ENCODE data around the gene CADPS.

The CADPS gene

DNA sequence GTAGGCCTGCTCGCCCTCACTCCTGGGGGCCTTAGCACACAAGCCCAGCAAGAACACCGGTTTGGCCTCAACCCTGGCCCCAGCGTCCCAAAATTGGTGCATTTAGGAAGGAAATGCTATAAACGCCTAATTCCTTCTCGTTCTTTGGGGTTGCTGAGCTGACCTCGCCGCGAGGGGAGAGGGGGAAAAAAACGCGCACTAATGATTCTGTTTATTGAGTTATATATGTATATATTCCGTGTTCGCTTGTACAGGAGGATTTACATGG is 505.8 kb downstream of the CADPS start:
- no peak for DNase-seq

DNA sequence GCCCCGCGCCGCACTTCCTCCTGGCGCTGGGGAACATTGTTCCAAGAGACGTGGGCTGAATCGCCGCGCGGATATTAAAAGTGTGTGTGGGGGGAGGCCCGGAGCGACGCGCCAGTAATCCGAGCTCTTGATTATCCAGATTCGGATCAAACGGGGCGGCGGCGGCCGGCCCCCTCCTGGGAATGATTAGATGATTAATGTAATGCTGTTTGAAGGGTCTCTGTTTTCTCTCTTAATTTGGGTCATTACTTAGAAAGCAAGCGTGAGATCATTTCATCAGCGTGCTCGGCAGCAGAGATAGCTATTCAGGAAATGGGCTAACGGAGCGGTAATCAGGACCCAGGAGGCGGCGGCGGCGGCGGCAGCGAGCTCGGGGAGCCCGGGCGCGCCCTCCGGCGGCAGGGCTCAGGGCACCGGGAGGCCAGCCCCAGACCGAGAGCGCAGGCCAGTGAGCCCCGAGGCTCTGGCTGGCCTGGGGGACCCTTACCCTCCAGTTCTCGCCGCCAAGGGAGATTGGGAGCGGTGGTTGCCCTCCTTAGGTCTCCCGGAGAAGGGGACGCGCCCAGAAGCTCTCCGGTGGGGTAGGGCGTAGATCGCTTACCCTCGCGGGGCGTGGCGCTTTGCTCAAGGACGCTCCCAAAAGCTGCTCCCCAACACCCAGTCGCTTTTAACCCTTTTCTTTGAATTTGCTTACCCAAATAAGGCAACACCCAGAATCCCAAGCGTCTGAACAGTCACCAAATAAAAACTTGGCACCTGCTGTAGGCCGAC is 506.3 kb downstream of the CADPS start:
- DNase-seq: no peak

DNA sequence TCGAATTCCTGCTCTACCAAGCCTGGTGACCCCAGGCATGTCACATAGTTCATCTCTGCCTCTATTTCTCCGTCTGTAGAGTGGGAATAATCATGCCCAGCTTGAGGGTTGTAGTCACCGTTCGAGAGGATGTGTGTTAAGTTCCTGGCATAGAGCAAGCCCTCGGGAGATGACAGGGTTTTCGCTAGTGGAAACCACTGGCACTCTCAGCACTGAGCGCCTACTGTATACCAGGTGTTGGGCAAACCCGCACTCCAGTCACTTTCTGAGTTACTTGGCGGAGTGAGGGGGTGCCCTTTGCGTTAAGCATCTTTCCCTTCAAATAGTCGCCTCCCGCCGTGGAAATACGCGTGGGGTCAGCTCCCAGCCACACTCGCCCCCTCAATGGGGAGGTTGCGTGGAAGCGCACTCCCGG is 506.9 kb downstream of the CADPS start:
- no peak for DNase-seq

DNA sequence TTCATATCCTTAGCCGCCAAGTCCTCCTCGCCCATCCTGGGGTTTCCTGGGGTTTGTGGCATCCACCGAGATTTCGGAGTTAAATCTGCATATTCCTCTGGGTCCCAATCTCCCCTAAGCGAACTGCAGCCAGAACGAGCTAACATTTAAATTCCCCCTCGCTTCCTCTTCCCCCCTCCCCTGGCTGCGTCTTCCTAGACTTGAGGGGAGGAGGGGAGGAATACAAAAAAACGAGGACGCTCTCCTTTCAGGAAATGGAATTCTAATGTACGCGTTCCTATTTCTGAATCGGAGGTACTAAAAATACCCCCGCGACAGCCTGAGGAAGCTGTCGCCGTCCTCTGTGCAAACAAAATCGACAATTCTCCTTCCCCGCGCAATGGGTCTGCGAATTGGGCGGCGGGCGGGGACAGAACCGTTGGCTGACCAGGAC is 507.4 kb downstream of the CADPS start:
- DNase-seq: no peak

DNA sequence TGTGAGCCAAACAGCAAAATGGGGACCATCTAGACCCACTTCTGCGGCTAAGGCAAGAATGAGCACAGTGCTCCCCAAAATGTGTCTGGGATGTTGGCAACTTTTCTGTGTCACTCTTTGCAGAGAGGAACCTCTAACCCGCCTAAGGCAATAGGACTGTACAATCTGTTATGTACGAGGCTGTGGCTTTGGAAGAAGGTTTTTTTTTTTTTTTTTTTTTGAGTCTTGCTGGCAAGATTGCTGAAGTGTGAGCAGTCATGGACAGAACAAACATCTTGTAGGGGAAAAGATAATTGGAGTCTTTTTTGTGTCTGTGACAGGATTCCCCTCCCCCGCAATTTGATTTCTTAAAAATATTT is 509.1 kb downstream of the CADPS start:
- no peak for DNase-seq

DNA sequence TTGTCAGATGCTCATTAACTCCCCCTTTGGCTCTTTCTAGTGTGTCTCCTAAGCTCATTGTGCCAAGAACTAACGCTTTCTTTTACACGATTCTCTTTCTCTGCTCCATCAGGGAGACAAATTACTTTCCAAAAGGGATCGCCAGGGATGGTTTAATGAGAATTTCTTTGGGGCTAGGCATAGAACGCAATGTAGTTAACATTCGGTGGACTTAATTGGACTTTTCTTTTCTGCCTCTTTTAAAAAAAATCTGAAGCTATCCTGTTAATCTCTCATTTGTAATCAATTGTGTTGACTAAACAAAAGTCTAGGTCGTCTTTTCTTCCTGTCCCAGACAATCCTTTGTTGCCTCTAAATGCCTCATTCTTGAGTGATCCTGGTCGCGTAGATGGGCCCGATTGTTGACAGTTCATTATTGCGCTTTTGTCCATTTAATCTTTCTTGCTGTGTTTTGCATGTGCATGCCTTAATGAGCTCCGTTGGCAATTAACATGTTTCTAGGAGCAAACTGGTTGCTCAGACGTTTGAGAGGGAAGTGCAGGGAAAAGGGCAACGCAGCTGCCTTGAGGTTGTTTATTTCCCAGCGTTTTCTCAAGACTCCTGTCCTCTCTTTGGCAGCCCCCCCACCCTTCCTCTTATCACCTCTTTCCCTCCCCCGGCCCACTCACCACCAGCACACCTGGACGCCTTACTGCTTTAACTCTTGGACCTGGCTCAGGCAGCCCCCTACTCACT is 509.7 kb downstream of the CADPS start:
- no peak for DNase-seq

DNA sequence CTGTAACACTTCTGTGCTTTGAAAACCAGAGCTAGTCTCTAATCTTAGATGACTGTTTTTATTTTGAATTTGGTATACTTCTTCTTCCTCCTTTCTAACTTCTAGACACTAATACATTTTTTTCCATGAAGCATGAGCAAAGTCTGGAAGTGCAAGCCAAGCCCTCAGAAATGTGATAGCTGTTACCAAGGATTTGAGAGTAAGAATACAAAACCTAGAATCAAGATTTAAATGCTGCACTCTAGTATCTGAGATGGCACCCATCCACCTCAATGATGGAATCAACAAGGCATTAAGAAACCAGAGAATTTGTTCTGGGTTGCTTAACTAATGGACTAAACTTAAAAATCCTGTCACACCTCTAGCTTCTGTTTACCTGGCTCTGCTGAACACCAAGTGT is 511.0 kb downstream of the CADPS start:
- no peak for DNase-seq

DNA sequence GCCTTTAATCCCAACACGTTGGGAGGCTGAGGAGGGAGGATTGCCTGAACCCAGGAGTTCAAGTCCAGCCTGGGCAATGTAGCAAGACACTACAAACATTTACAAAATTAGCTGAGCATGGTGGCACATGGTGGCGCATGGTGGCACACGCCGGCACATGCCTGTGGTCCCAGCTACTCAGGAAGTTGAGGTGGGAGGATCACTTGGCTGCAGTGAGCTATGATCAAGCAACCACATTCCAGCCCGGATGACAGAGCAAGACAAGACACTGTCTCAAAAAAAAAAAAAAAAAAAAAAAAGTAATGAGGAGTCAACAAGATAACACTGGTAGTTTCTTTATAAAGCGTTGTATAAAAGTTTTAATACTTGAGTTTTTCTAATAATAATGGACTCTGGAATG is 511.9 kb downstream of the CADPS start:
- DNase-seq: no peak

DNA sequence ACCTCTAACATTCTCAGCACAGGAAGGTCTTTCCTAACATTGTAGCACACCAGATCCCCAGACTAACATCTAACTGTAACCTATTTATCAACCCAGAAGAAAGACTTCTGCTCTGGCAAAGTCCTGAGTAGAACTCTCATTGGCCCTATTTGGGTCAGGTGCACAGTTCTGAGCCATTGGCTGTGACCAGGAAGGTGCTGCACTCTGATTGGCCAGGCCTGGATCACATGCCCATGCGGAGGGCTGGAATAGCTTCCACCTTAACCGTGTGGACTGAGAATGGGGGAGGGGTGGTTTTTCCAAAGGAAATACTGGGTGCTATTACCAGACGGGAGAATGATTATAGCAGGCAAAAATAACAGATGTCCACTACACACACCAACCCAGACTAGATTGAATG is 513.4 kb downstream of the CADPS start:
- DNase-seq: no peak

DNA sequence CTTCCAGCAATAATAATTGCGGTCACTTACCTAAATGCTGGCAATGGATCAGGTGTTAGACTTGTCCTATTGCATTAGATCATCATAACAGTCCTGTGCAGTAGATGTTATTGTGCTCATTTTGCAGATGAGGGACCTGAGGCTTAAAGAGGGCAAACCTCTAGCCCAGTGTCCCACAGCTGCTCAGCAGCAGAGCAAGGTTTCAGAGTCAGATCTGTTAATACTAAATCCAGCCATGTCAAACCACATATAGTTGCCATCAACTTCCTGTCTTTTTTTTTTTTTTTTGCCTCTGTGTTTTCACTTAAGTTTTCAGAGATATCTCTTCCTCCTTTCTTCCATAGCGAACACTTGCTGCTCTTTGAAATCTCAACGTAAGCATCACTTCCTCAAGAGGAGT is 514.0 kb downstream of the CADPS start:
- DNase-seq: no peak

DNA sequence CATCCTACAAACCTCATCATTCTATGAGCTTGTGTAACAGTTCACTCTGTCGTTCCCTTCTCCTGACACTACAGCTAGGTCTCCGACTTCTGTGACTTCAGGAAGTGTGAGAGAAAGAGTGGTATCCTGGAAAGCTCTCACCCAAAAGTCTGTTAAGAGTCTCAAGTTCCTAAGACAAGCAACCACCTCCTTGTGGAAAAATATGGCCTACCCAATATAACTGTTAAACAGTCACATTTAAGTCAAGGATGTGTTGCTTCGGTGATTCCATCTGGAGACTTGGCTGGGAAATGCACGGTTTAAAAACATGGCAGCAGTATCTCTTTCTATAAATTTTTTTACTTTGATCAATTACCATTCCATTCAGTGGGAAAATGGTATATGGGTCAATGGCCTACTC is 515.7 kb downstream of the CADPS start:
- DNase-seq: no peak

DNA sequence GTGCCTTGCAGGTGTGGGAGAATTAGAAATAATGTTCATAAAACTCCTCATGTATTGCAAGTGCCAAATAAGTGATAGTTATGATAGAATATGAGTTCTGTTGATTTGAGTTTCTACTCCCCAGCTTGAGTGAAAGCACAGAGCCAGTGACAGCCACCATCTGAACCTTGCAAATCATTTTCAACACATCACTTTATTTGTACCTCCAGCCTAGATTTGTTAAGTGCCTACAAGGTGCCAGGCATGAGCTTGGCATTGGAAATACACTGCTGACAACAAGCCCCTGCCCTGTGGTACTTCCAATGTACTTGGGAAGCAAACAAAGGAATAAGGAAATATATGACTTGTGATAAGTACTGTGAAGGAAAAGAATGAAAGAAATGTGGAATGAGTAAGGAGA is 518.9 kb downstream of the CADPS start:
- no peak for DNase-seq

DNA sequence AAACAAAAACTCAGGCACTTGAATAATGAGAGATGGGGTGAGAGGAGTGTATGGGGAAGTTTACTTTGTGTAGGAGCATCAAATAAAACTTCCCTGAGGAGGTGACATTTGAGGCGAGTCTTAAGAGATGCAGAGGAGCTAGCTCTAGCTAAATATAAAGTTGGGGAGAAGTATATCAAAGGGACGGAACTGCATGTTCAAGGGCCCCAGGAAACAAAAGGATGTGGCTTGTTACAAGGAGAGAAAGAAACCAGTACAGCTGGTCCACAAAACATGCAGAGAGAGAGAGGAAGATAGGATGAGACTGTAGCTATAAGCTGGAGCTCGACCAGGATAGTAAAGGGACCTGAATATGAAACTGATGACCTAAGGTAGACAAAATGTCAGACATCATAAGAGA is 519.5 kb downstream of the CADPS start:
- no peak for DNase-seq
